ENCODE results near the gene PPIE.
"Not testable (repeated sequence)": the region's sequence is repeated elsewhere in the genome, so short reads cannot be mapped to it uniquely, and the experiment has no call there.

PPIE gene

GRCh38 chr1:39787468-39787867, 48.8 kb downstream of the PPIE start:
- ATAC-seq (ENCODE audit: low read depth), result no peak
- Histone ChIP-seq H3K4me3 (ENCODE audit: severe bottlenecking) (no peak overlapping the region), H3K27me3 (ENCODE audit: insufficient read depth, poor library complexity, severe bottlenecking) (no peaks in the 10 kb centered on the region)

DNA sequence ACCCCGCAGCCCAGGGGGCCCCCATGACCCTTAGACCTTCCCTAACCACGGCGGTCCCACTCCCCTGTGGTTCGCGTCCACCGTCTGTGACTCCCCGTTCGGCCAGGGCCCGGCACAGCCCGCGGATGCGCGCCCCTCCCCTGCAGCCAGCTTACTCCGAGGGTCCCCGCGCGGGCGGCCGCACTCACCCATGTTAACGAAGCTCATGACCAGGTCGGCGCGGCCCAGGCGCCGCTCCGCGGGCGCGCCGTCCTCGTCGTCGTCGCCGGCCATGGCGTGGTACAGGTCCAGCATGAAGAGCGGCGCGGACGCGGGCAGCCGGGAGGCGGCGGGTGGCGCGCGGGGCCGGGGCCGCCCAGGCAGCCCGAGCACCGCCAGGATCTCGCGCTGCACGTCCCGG, 49.3 kb downstream of the PPIE start:
- H3K36me3 ChIP-seq (ENCODE audit: low read depth); DNase-seq (ENCODE audit: low spot score); H3K27me3 ChIP-seq (ENCODE audit: insufficient read depth, poor library complexity, severe bottlenecking); H3K27ac ChIP-seq (ENCODE audit: poor library complexity, severe bottlenecking); ATAC-seq (ENCODE audit: low read depth); H3K4me1 ChIP-seq (ENCODE audit: insufficient read depth, poor library complexity, severe bottlenecking); H3K9me3 ChIP-seq (ENCODE audit: severe bottlenecking): not testable (repeated sequence)
- H3K4me3 ChIP-seq (ENCODE audit: severe bottlenecking), result peak overlapping the region; percentile 67

More at GRCh38 chr1:39787468-39787867, 48.8 kb downstream of the PPIE start:
- Histone ChIP-seq H3K36me3 (ENCODE audit: low read depth) (no peaks in the 10 kb centered on the region), H3K9me3 (ENCODE audit: severe bottlenecking) (no peaks in the 10 kb centered on the region), H3K4me1 (ENCODE audit: insufficient read depth, poor library complexity, severe bottlenecking) (peaks cover 4% of the 10 kb centered on the region), H3K27ac (ENCODE audit: poor library complexity, severe bottlenecking) (no peak overlapping the region)
- DNase-seq (ENCODE audit: low spot score), result no peak
- TF ChIP-seq CTCF (IDR thresholded peaks at IDR 0.05; ENCODE audit: poor library complexity, severe bottlenecking), result no peak

GRCh38 chr1:39788426-39788757, 49.7 kb downstream of the PPIE start:
- no peak overlapping the region for H3K27ac ChIP-seq (ENCODE audit: poor library complexity, severe bottlenecking)
- no peaks in the 10 kb centered on the region for H3K27me3 ChIP-seq (ENCODE audit: insufficient read depth, poor library complexity, severe bottlenecking)
- H3K4me3 ChIP-seq (ENCODE audit: severe bottlenecking), result peak overlapping the region; percentile 67

GRCh38 chr1:39788758-39789570, 50.3 kb downstream of the PPIE start, which contains the start of gene BMP8B:
Gene BMP8B (minus strand): TSS chr1:39788865. CDS start chr1:39788485, 380 bp downstream.
- peaks cover 4% of the 10 kb centered on the region for H3K4me1 ChIP-seq (ENCODE audit: insufficient read depth, poor library complexity, severe bottlenecking)
- no peaks in the 10 kb centered on the region for H3K36me3 ChIP-seq (ENCODE audit: low read depth)
- ATAC-seq (ENCODE audit: low read depth), result peak; percentile 80
- no peaks in the 10 kb centered on the region for H3K9me3 ChIP-seq (ENCODE audit: severe bottlenecking)
- no peak within 1 kb of the TSS for H3K27ac ChIP-seq (ENCODE audit: poor library complexity, severe bottlenecking)
- no peaks in the 10 kb centered on the region for H3K27me3 ChIP-seq (ENCODE audit: insufficient read depth, poor library complexity, severe bottlenecking)
- peak within 1 kb of the TSS; percentile 67 for H3K4me3 ChIP-seq (ENCODE audit: severe bottlenecking)
- no peak for DNase-seq (ENCODE audit: low spot score)
- no peak for TF ChIP-seq CTCF (IDR thresholded peaks at IDR 0.05; ENCODE audit: poor library complexity, severe bottlenecking)

More at GRCh38 chr1:39788426-39788757, 49.7 kb downstream of the PPIE start:
- no peak for TF ChIP-seq CTCF (IDR thresholded peaks at IDR 0.05; ENCODE audit: poor library complexity, severe bottlenecking)
- ATAC-seq (ENCODE audit: low read depth) (no peak; the same call in 2 of the 3 replicates), DNase-seq (ENCODE audit: low spot score) (no peak)
- Histone ChIP-seq H3K4me1 (ENCODE audit: insufficient read depth, poor library complexity, severe bottlenecking) (peaks cover 4% of the 10 kb centered on the region), H3K9me3 (ENCODE audit: severe bottlenecking) (no peaks in the 10 kb centered on the region), H3K36me3 (ENCODE audit: low read depth) (no peaks in the 10 kb centered on the region)

DNA sequence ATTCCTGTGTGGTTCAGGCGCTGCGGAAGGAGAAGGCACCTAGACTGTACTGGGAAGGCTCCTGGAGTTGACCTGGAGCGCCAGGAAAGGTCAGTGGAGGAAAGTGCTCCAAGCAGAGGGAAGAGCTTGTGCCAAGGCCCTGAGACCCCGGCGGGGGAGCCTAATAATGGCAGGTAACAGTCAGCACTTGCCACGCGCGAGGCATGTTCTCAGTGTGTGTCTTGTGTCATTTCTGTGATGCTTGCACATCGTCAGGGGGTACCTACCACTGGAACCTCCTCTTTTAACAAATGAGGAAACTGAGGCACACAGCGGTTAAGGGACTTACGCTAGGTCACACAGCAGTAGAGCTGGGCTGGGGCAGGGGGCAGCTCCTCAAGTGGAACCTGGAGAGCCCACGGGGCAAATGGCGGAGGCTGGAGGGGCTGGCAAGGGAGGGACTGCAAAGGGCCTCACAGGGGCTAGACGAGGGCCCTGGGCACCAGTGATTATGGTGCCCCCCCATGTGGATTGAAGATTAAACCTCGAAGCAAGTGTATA, 51.0 kb downstream of the PPIE start:
- H3K4me1 ChIP-seq (ENCODE audit: insufficient read depth, poor library complexity, severe bottlenecking), result peaks cover 4% of the 10 kb centered on the region
- ATAC-seq (ENCODE audit: low read depth) (no peak), DNase-seq (ENCODE audit: low spot score) (no peak)
- H3K27me3 ChIP-seq (ENCODE audit: insufficient read depth, poor library complexity, severe bottlenecking), result no peaks in the 10 kb centered on the region
- no peaks in the 10 kb centered on the region for H3K36me3 ChIP-seq (ENCODE audit: low read depth)
- peak overlapping the region; percentile 67 for H3K4me3 ChIP-seq (ENCODE audit: severe bottlenecking)
- TF ChIP-seq CTCF (IDR thresholded peaks at IDR 0.05; ENCODE audit: poor library complexity, severe bottlenecking), result no peak
- no peak overlapping the region for H3K27ac ChIP-seq (ENCODE audit: poor library complexity, severe bottlenecking)
- H3K9me3 ChIP-seq (ENCODE audit: severe bottlenecking), result no peaks in the 10 kb centered on the region
